Astrocyte of the spinal cord (primary cell): ENCODE data around the gene TMC8.

Experiments used
- DNase-seq: peaks from one replicate; pipeline ENCODE4 v3.0.0; 2011; ENCODE audit warnings: low read depth, low spot score
- H3K4me3 ChIP-seq: 2 replicates; pipeline ENCODE4 v1.5.1; 2011; ENCODE audit warnings: low read depth, mild to moderate bottlenecking, low read length, moderate library complexity
- CTCF ChIP-seq: IDR thresholded peaks from 2 replicates; pipeline ENCODE4 v1.5.1; 2012; ENCODE audit warnings: low read depth, mild to moderate bottlenecking, low read length, inconsistent platforms
- in situ Hi-C: cut with HindIII; loops from 2 replicates; pipeline ENCODE4 v1.10.0; 2017; ENCODE audit warnings: low sequenced_read_pairs

Gene TMC8

GRCh38 chr17:78146471-78146869 is 15.9 kb downstream of the TMC8 start:
- H3K4me3 ChIP-seq = no peak overlapping the region
- DNase-seq = no peak
- in situ Hi-C loops = no loop called here
- TF ChIP-seq CTCF = no peak

- in situ Hi-C loops = no loop called here
- DNase-seq = no peak
- H3K4me3 ChIP-seq = no peak overlapping the region
- TF ChIP-seq CTCF = no peak
Measured at GRCh38 chr17:78146881-78147280, 16.3 kb downstream of the TMC8 start.

- in situ Hi-C loops = no loop called here
- no peak overlapping the region for H3K4me3 ChIP-seq
- TF ChIP-seq CTCF = no peak
- DNase-seq = no peak
Measured at GRCh38 chr17:78147315-78147998, 16.9 kb downstream of the TMC8 start.

GRCh38 chr17:78148286-78149016 is 17.9 kb downstream of the TMC8 start:
- no peak for TF ChIP-seq CTCF
- no peak for DNase-seq
- H3K4me3 ChIP-seq = no peak overlapping the region
- in situ Hi-C loops = no loop called here

GRCh38 chr17:78151514-78152008 is 21.0 kb downstream of the TMC8 start:
- no peak for TF ChIP-seq CTCF
- DNase-seq = no peak
- in situ Hi-C loops = no loop called here
- H3K4me3 ChIP-seq = no peak overlapping the region

GRCh38 chr17:78154903-78155811 is 24.6 kb downstream of the TMC8 start:
- TF ChIP-seq CTCF = no peak
- H3K4me3 ChIP-seq = no peak overlapping the region
- no peak for DNase-seq
- in situ Hi-C loops = no loop called here
